AG04449 (cell line): Measurements from ENCODE around the gene PIGC.

Source experiments
- CTCF ChIA-PET: fragments of 350-600 bp; formaldehyde crosslinking; extraction: SDS; loops from one replicate; lab custom pipeline; 2021; ENCODE audit warnings: antibody characterized with exemption; lab: Yijun Ruan, JAX
- POLR2A ChIA-PET: fragments of 400-600, 350-600 bp; formaldehyde crosslinking; extraction: SDS; loops from one replicate; lab custom pipeline; 2020; ENCODE audit warnings: antibody characterized with exemption, inconsistent platforms; lab: Yijun Ruan, JAX
- DNase-seq: peaks from one replicate; pipeline ENCODE4 v3.0.0-alpha.2; 2010; ENCODE audit warnings: low read depth, low spot score
- H3K4me3 ChIP-seq: 2 replicates; pipeline ENCODE4 v1.5.1; 2011; ENCODE audit warnings: low read depth, mild to moderate bottlenecking, control low read depth, low read length
- CTCF ChIP-seq: IDR thresholded peaks from one replicate; pipeline ENCODE4 v1.5.1; 2011; ENCODE audit warnings: mild to moderate bottlenecking, moderate library complexity, low read length, control low read depth, inconsistent platforms; ENCODE audit not compliant: insufficient read depth; ENCODE audit errors: missing control alignments

The PIGC gene

GRCh38 chr1:172395576-172395975 is 48.3 kb downstream of the PIGC start:
- ChIA-PET POLR2A (no interaction called here), CTCF (interaction anchor here (7.1 kb wide), 1 partner anchor 392 kb away, joined by 69 read pairs; no protein-coding TSS in a partner anchor)
- no peak for DNase-seq
- no peak overlapping the region for H3K4me3 ChIP-seq
- no peak for TF ChIP-seq CTCF

GRCh38 chr1:172394811-172395210 is 49.1 kb downstream of the PIGC start:
- no peak overlapping the region for H3K4me3 ChIP-seq
- no peak for DNase-seq
- no peak for TF ChIP-seq CTCF
- ChIA-PET POLR2A (interaction anchor here (0.9 kb wide), 1 partner anchor 10 kb away, joined by 3 read pairs; no protein-coding TSS in a partner anchor), CTCF (interaction anchor here (1.5 to 7.1 kb wide), 3 partner anchors 10 to 392 kb away, joined by 5 to 69 read pairs (median 5); no protein-coding TSS in a partner anchor)

GRCh38 chr1:172394141-172394751 is 49.6 kb downstream of the PIGC start:
- ChIA-PET POLR2A (interaction anchor here (0.9 kb wide), 1 partner anchor 10 kb away, joined by 3 read pairs; no protein-coding TSS in a partner anchor), CTCF (interaction anchor here (1.5 to 7.1 kb wide), 4 partner anchors 9 to 391 kb away, joined by 5 to 69 read pairs (median 6); no protein-coding TSS in a partner anchor)
- no peak overlapping the region for H3K4me3 ChIP-seq
- DNase-seq: no peak
- TF ChIP-seq CTCF: no peak

- ChIA-PET POLR2A (no interaction called here), CTCF (interaction anchor here (1.8 to 2.4 kb wide), 2 partner anchors 11 to 390 kb away, joined by 5 to 7 read pairs; no protein-coding TSS in a partner anchor)
- no peak for DNase-seq
- TF ChIP-seq CTCF: no peak
- H3K4me3 ChIP-seq: no peak overlapping the region
Observed at GRCh38 chr1:172393354-172393753, 50.5 kb downstream of the PIGC start.

GRCh38 chr1:172391976-172392375 is 51.9 kb downstream of the PIGC start:
- no peak overlapping the region for H3K4me3 ChIP-seq
- POLR2A ChIA-PET: no interaction called here
- CTCF ChIA-PET: interaction anchor here (1.8 to 2.4 kb wide), 3 partner anchors 9 to 389 kb away, joined by 5 to 7 read pairs (median 5); no protein-coding TSS in a partner anchor
- no peak for TF ChIP-seq CTCF
- DNase-seq: no peak
